Glutamatergic neuron (in vitro differentiated cells): Measurements from ENCODE around the gene OPA1. TPM values are rescaled to one million over a fixed set of nuclear protein-coding genes. Genes with fewer than 3 reads are reported as not detected.

Experiments used
- DNase-seq: peaks from one replicate; pipeline ENCODE4 v3.0.0; 2022
- H3K27ac Mint-ChIP-seq: one replicate; pipeline ENCODE4 v1.8.0; 2020; ENCODE audit warnings: mild to moderate bottlenecking, mixed read lengths, inconsistent platforms; ENCODE audit not compliant: unreplicated experiment
- H3K27me3 Mint-ChIP-seq: one replicate; pipeline ENCODE4 v1.8.0; 2020; ENCODE audit warnings: mild to moderate bottlenecking, moderate library complexity, mixed read lengths, inconsistent platforms; ENCODE audit not compliant: unreplicated experiment
- H3K36me3 Mint-ChIP-seq: one replicate; pipeline ENCODE4 v1.8.0; 2020; ENCODE audit warnings: mild to moderate bottlenecking, mixed read lengths, inconsistent platforms; ENCODE audit not compliant: unreplicated experiment
- H3K4me1 Mint-ChIP-seq: one replicate; pipeline ENCODE4 v1.8.0; 2020; ENCODE audit warnings: mild to moderate bottlenecking, low read depth, mixed read lengths, inconsistent platforms; ENCODE audit not compliant: unreplicated experiment
- H3K4me3 Mint-ChIP-seq: one replicate; pipeline ENCODE4 v1.8.0; 2020; ENCODE audit warnings: mild to moderate bottlenecking, mixed read lengths, inconsistent platforms; ENCODE audit not compliant: unreplicated experiment
- H3K9me3 Mint-ChIP-seq: one replicate; pipeline ENCODE4 v1.8.0; 2020; ENCODE audit warnings: mild to moderate bottlenecking, moderate library complexity, mixed read lengths, inconsistent platforms; ENCODE audit not compliant: unreplicated experiment
- total RNA-seq: library from RNA; stranded (reverse); fragmentation: NEBNext Ultra II Directional; extraction: Animal tissue kit (Norgen Biotek cat#: 25700); gene quantifications from one replicate; pipeline ENCODE4 v1.2.1, GENCODE V29; 2021; ENCODE audit not compliant: unreplicated experiment
- TF ChIP-seq, protein P1 (sequence below): fragments of 200-600 bp; sonication (generic); IDR thresholded peaks from one replicate; pipeline ENCODE4 v1.5.0; 2021; ENCODE audit not compliant: partially characterized antibody, unreplicated experiment

Gene OPA1
- total RNA-seq, 1 donor from 2014 or later = 122 TPM

DNA sequence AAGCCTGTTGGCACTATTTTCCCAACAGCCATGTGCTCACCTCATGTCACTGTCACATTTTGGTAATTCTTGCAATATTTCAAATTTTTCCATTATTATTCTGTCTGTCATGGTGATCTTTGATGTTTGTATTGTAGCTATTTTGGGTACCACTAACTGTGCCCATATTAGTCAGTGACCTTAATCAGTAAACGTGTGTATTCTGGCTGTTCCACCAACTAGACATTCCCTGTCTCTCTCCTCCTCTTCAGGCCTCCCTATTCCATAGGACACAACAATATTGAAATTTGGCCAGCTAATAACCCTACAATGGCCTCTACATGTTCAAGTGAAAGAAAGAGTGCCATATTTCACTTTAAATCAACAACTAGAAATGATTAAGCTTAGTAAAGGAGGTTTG is 88.6 kb downstream of the OPA1 start:
- peaks cover 9% of the 10 kb centered on the region for H3K9me3 Mint-ChIP-seq
- no peak overlapping the region for H3K4me3 Mint-ChIP-seq
- TF ChIP-seq, protein P1, sequence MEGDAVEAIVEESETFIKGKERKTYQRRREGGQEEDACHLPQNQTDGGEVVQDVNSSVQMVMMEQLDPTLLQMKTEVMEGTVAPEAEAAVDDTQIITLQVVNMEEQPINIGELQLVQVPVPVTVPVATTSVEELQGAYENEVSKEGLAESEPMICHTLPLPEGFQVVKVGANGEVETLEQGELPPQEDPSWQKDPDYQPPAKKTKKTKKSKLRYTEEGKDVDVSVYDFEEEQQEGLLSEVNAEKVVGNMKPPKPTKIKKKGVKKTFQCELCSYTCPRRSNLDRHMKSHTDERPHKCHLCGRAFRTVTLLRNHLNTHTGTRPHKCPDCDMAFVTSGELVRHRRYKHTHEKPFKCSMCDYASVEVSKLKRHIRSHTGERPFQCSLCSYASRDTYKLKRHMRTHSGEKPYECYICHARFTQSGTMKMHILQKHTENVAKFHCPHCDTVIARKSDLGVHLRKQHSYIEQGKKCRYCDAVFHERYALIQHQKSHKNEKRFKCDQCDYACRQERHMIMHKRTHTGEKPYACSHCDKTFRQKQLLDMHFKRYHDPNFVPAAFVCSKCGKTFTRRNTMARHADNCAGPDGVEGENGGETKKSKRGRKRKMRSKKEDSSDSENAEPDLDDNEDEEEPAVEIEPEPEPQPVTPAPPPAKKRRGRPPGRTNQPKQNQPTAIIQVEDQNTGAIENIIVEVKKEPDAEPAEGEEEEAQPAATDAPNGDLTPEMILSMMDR = no peak
- H3K4me1 Mint-ChIP-seq = peaks cover 20% of the 10 kb centered on the region
- H3K36me3 Mint-ChIP-seq = no peaks in the 10 kb centered on the region
- peak overlapping the region; percentile 50 for H3K27ac Mint-ChIP-seq
- peaks cover 3% of the 10 kb centered on the region for H3K27me3 Mint-ChIP-seq
- DNase-seq = no peak

DNA sequence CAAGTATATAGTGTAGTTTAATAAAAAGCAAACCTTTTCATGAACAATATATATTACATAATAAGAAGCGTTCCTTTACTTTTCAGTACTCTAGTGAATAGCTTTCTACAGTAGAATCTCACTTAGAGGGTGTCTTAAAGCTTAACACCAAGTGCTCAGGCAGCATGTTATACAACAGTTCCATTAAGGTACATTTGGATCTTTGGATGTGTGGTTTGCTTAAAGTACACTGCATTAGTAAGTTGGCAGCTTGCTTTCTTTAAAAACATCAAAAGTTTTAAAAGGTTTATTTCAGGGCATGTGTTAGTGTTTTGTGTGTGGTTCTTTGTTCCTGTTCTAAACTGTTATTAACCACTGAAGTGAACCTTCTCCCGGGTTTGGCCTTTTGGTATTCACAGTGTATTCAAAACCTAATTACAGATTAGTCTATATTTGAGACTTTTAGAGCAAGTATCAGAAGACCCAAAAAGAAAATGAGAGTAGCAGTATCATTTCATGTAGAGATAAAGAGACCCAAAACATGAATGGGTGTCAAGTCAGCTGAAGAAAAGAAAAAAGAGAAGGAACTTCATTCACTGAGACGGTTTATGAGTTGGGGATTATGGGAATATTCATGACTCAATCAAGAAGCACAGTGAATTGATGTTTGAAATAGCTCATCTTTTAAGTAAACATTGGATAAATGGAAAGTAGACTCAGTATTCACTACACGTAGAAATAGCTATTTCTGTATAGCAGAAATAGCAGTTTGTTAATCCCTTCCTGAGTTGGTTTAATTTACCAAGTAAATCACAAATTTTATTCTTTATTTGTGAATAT is 93.9 kb downstream of the OPA1 start:
- peaks cover 1% of the 10 kb centered on the region for H3K9me3 Mint-ChIP-seq
- H3K36me3 Mint-ChIP-seq = no peaks in the 10 kb centered on the region
- no peak overlapping the region for H3K4me3 Mint-ChIP-seq
- H3K27me3 Mint-ChIP-seq = no peaks in the 10 kb centered on the region
- no peak for DNase-seq
- TF ChIP-seq, protein P1 = no peak
- H3K27ac Mint-ChIP-seq = no peak overlapping the region
- peaks cover 6% of the 10 kb centered on the region for H3K4me1 Mint-ChIP-seq

DNA sequence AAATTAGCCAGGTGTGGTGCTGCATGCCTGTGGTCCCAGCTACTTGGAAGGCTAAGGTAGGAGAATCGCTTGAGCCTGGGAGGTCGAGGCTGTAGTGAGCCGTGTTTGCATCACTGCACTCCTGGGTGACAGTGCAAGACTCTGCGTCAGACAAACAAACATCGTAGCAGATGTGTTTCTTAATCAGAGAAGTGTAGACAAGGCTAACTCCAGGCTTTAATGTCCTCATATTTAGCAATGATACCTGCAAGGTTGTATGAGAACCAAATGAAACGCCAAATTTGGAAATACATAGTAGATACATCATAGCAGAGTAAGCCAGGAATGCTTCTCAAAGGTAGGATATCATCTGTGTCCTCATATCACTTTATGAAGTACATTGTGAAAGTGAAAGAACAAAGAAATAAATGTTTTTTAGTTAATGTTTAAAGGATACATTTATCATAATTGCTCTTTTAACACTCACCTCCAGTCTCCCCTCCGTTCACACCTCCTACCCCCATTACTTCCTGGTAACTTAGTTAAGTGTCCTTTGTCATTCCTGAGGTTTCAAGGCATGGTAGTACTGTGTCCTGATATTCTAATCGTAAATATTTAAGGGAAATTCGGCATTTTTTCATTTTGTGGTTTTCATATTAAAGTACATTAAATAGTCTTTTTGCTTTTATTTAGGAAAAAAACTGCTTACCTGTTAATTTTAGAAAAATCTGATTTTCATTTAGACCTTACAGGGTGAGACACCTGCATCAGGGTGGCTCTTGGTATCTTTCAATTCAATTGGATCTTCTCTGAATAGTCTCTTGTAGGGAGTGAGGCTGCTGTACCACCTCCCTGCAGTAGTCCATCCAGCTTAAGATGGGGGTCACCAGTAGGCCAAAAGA is 96.1 kb downstream of the OPA1 start:
- Mint-ChIP-seq H3K4me3 (no peak overlapping the region), H3K9me3 (no peaks in the 10 kb centered on the region), H3K27me3 (no peaks in the 10 kb centered on the region), H3K36me3 (no peaks in the 10 kb centered on the region), H3K4me1 (peaks cover 6% of the 10 kb centered on the region), H3K27ac (no peak overlapping the region)
- no peak for DNase-seq
- TF ChIP-seq, protein P1 = no peak

DNA sequence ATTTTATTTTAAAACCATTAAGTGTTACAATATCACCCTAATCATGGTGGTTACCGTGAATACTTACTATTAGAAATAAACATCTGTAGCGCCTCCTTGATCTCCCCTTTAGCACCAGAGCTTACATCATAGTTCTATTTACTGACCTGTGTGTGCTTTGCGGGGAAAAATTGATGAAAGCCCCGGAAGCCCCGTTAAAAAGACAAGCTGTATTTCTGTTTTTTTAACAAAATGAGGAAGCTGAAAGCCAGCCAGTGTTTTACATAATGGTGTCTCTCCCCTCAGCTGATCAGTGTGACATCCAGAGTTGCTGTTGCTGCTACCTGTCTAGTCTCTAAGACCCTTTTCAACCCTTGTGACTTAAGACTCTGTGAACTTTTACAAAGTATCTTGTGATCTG is 100.8 kb downstream of the OPA1 start:
- no peaks in the 10 kb centered on the region for H3K36me3 Mint-ChIP-seq
- H3K27ac Mint-ChIP-seq = no peak overlapping the region
- DNase-seq = no peak
- H3K27me3 Mint-ChIP-seq = no peaks in the 10 kb centered on the region
- H3K4me3 Mint-ChIP-seq = no peak overlapping the region
- TF ChIP-seq, protein P1 = no peak
- H3K9me3 Mint-ChIP-seq = no peaks in the 10 kb centered on the region
- no peaks in the 10 kb centered on the region for H3K4me1 Mint-ChIP-seq
